ENCODE results near the gene SSBP3. TPM values are rescaled to one million over a fixed set of nuclear protein-coding genes. Genes with fewer than 3 reads are reported as not detected.
"Not testable (repeated sequence)": the region's sequence is repeated elsewhere in the genome, so short reads cannot be mapped to it uniquely, and the experiment has no call there.

SSBP3 gene
- polyA plus RNA-seq, 3 donors, result 18.6 to 43.9 (median 37.0) TPM

GRCh38 chr1:54362881-54363340 is 43.3 kb downstream of the SSBP3 start:
- 82 to 92% (median 88%) methylated on average over 2 of the region's 2 CpGs for WGBS, 3 donors
- no peak overlapping the region for H3K27ac ChIP-seq (ENCODE audit: low read depth, low read length)

- no peak overlapping the region for H3K27ac ChIP-seq (ENCODE audit: low read depth, low read length)
- WGBS, 3 donors, result 76 to 89% (median 82%) methylated on average over 12 of the region's 12 CpGs
Measured at GRCh38 chr1:54361342-54361741, 44.9 kb downstream of the SSBP3 start.

GRCh38 chr1:54360165-54361005 is 45.8 kb downstream of the SSBP3 start:
- WGBS, 3 donors, result 67 to 79% (median 79%) methylated on average over 6 of the region's 6 CpGs

GRCh38 chr1:54359393-54360162 is 46.6 kb downstream of the SSBP3 start:
- no peak overlapping the region for H3K27ac ChIP-seq (ENCODE audit: low read depth, low read length)
- 67 to 80% (median 78%) methylated on average over 9 of the region's 9 CpGs for WGBS, 3 donors

More at GRCh38 chr1:54360165-54361005, 45.8 kb downstream of the SSBP3 start:
- H3K27ac ChIP-seq (ENCODE audit: low read depth, low read length), result no peak overlapping the region

- H3K27ac ChIP-seq (ENCODE audit: low read depth, low read length), result no peak overlapping the region
- WGBS, 3 donors, result 86 to 90% (median 86%) methylated on average over 14 of the region's 14 CpGs
Measured at GRCh38 chr1:54358503-54359168, 47.6 kb downstream of the SSBP3 start.

GRCh38 chr1:54357967-54358366 is 48.2 kb downstream of the SSBP3 start:
- 59 to 73% (median 69%) methylated on average over 5 of the region's 5 CpGs for WGBS, 3 donors
- H3K27ac ChIP-seq (ENCODE audit: low read depth, low read length), result no peak overlapping the region

GRCh38 chr1:54356680-54357147 is 49.5 kb downstream of the SSBP3 start:
- H3K27ac ChIP-seq (ENCODE audit: low read depth, low read length), result no peak overlapping the region
- 47 to 69% (median 52%) methylated on average over 9 of the region's 9 CpGs for WGBS, 3 donors

- WGBS, 3 donors, result 16 to 39% (median 33%) methylated on average over 31 of the region's 31 CpGs
- H3K27ac ChIP-seq (ENCODE audit: low read depth, low read length), result no peak overlapping the region
Measured at GRCh38 chr1:54355931-54356679, 50.1 kb downstream of the SSBP3 start.

GRCh38 chr1:54354899-54355298 is 51.3 kb downstream of the SSBP3 start:
- 43 to 62% (median 60%) methylated on average over 6 of the region's 6 CpGs for WGBS, 3 donors
- no peak overlapping the region for H3K27ac ChIP-seq (ENCODE audit: low read depth, low read length)

- WGBS, 3 donors, result 80 to 86% (median 85%) methylated on average over 4 of the region's 4 CpGs
- no peak overlapping the region for H3K27ac ChIP-seq (ENCODE audit: low read depth, low read length)
Measured at GRCh38 chr1:54353959-54354358, 52.2 kb downstream of the SSBP3 start.

GRCh38 chr1:54352755-54353154 is 53.4 kb downstream of the SSBP3 start:
- H3K27ac ChIP-seq (ENCODE audit: low read depth, low read length), result no peak overlapping the region
- 93 to 96% (median 93%) methylated on average over 17 of the region's 17 CpGs for WGBS, 3 donors

- no peak overlapping the region for H3K27ac ChIP-seq (ENCODE audit: low read depth, low read length)
- WGBS, 3 donors, result 50 to 59% (median 58%) methylated on average over 5 of the region's 5 CpGs
Measured at GRCh38 chr1:54350360-54350759, 55.8 kb downstream of the SSBP3 start.

GRCh38 chr1:54348700-54349021 is 57.5 kb downstream of the SSBP3 start:
- H3K27ac ChIP-seq (ENCODE audit: low read depth, low read length), result no peak overlapping the region
- WGBS, 3 donors, result 71 to 83% (median 77%) methylated on average over 5 of the region's 5 CpGs

GRCh38 chr1:54347955-54348699 is 58.1 kb downstream of the SSBP3 start:
- H3K27ac ChIP-seq (ENCODE audit: low read depth, low read length), result no peak overlapping the region
- 35 to 80% (median 77%) methylated on average over 13 to 14 of the region's 14 CpGs for WGBS, 3 donors

GRCh38 chr1:54347261-54347954 is 58.8 kb downstream of the SSBP3 start:
- no peak overlapping the region for H3K27ac ChIP-seq (ENCODE audit: low read depth, low read length)
- 78 to 98% (median 94%) methylated on average over 6 of the region's 6 CpGs for WGBS, 3 donors

- H3K27ac ChIP-seq (ENCODE audit: low read depth, low read length), result not testable (repeated sequence)
- 94 to 96% (median 95%) methylated on average over 13 of the region's 13 CpGs for WGBS, 3 donors
Measured at GRCh38 chr1:54345548-54345947, 60.6 kb downstream of the SSBP3 start.

GRCh38 chr1:54345116-54345515 is 61.1 kb downstream of the SSBP3 start:
- 86 to 92% (median 86%) methylated on average over 7 of the region's 7 CpGs for WGBS, 3 donors
- no peak overlapping the region for H3K27ac ChIP-seq (ENCODE audit: low read depth, low read length)
